OCI-LY7 (cell line): ENCODE measurements around the gene PLXDC2.

Source experiments
- EZH2phosphoT487 ChIP-seq: fragments of 200-600 bp; sonication (generic); IDR thresholded peaks from 2 replicates; pipeline ENCODE4 v1.6.1; 2018; ENCODE audit warnings: low read depth, borderline replicate concordance, mild to moderate bottlenecking, mixed run types, antibody characterized with exemption, low read length, moderate library complexity, mixed read lengths
- TF ChIP-seq, protein P1 (sequence below): fragments of 200-600 bp; sonication (generic); conservative IDR thresholded peaks from 2 replicates; pipeline ENCODE4 v1.5.1; 2014; ENCODE audit warnings: mild to moderate bottlenecking, antibody characterized with exemption, low read length, moderate library complexity, mixed read lengths

DNA sequence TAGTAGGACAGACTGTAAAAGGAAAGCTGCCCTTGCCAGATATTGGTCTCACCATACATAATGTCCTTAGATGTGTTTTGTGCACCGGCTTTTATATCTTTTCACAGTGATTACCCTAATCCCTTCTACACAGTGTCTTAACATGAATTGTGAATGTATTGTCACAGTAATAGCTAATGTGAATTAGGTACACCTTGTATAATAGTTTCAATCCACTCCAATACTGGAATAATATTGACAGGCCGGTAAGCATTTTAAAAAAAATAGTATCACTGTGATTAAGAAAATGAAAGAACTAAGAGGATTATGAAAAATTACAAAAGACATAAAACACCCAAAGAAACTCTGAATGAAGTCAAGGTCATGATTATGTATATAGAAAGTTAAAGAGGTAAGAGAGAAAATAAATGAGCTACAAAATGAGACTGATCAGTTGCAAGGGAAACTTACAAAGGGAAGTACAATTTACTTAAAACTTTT lies 420.9 kb downstream of the PLXDC2 start:
- TF ChIP-seq, protein P1, sequence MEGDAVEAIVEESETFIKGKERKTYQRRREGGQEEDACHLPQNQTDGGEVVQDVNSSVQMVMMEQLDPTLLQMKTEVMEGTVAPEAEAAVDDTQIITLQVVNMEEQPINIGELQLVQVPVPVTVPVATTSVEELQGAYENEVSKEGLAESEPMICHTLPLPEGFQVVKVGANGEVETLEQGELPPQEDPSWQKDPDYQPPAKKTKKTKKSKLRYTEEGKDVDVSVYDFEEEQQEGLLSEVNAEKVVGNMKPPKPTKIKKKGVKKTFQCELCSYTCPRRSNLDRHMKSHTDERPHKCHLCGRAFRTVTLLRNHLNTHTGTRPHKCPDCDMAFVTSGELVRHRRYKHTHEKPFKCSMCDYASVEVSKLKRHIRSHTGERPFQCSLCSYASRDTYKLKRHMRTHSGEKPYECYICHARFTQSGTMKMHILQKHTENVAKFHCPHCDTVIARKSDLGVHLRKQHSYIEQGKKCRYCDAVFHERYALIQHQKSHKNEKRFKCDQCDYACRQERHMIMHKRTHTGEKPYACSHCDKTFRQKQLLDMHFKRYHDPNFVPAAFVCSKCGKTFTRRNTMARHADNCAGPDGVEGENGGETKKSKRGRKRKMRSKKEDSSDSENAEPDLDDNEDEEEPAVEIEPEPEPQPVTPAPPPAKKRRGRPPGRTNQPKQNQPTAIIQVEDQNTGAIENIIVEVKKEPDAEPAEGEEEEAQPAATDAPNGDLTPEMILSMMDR, result no peak
- TF ChIP-seq EZH2phosphoT487, result no peak
